Mesendoderm (in vitro differentiated cells): Measurements from ENCODE around the gene IKZF2.

Experiments used
- DNase-seq: peaks from one replicate; pipeline ENCODE4 v3.0.0; 2013
- H2AK5ac ChIP-seq: 2 replicates; pipeline ENCODE4 v1.6.1; 2013; ENCODE audit warnings: low read length, inconsistent platforms
- H2BK120ac ChIP-seq: 2 replicates; pipeline ENCODE4 v1.6.1; 2013; ENCODE audit warnings: low read depth, mild to moderate bottlenecking, low read length, moderate library complexity, mixed read lengths
- H2BK15ac ChIP-seq: replicated peaks from 2 replicates; pipeline ENCODE4 v1.6.1; 2013; ENCODE audit warnings: low read depth, mild to moderate bottlenecking, moderate library complexity
- H2BK5ac ChIP-seq: 2 replicates; pipeline ENCODE4 v1.6.1; 2013; ENCODE audit warnings: low read length, inconsistent platforms
- H3K18ac ChIP-seq: 2 replicates; pipeline ENCODE4 v1.6.1; 2013; ENCODE audit warnings: mild to moderate bottlenecking, low read length, mixed read lengths
- H3K23ac ChIP-seq: one replicate; pipeline ENCODE4 v1.6.1; 2013; ENCODE audit warnings: low read length
- H3K27ac ChIP-seq: 2 replicates; pipeline ENCODE4 v1.5.1; 2013; ENCODE audit warnings: low read depth, mild to moderate bottlenecking, inconsistent platforms, low read length, moderate library complexity
- H3K27me3 ChIP-seq: 2 replicates; pipeline ENCODE4 v1.6.1; 2013; ENCODE audit warnings: low read length, control low read depth, mild to moderate bottlenecking, inconsistent platforms; ENCODE audit not compliant: insufficient read depth, poor library complexity
- H3K36me3 ChIP-seq: 2 replicates; pipeline ENCODE4 v1.6.1; 2013; ENCODE audit warnings: low read length, inconsistent platforms; ENCODE audit not compliant: control insufficient read depth, insufficient read depth
- H3K4ac ChIP-seq: one replicate; pipeline ENCODE4 v1.6.1; 2013; ENCODE audit warnings: low read depth, mild to moderate bottlenecking, low read length, moderate library complexity
- H3K4me1 ChIP-seq: 2 replicates; pipeline ENCODE4 v1.6.1; 2013; ENCODE audit warnings: low read depth, low read length, inconsistent platforms; ENCODE audit not compliant: control insufficient read depth
- H3K4me2 ChIP-seq: 2 replicates; pipeline ENCODE4 v1.6.1; 2013; ENCODE audit warnings: low read length
- H3K4me3 ChIP-seq: 2 replicates; pipeline ENCODE4 v1.5.1; 2013; ENCODE audit warnings: mild to moderate bottlenecking, low read length
- H3K56ac ChIP-seq: one replicate; pipeline ENCODE4 v1.6.1; 2013; ENCODE audit warnings: low read length
- H3K79me1 ChIP-seq: 2 replicates; pipeline ENCODE4 v1.6.1; 2013; ENCODE audit warnings: low read length, inconsistent platforms
- H3K79me2 ChIP-seq: 2 replicates; pipeline ENCODE4 v1.6.1; 2013; ENCODE audit warnings: mild to moderate bottlenecking, low read length; ENCODE audit not compliant: control insufficient read depth, insufficient read depth
- H3K9ac ChIP-seq: 2 replicates; pipeline ENCODE4 v1.6.1; 2013; ENCODE audit warnings: low read length, inconsistent platforms
- H4K5ac ChIP-seq: one replicate; pipeline ENCODE4 v1.6.1; 2013; ENCODE audit warnings: low read length
- H4K8ac ChIP-seq: one replicate; pipeline ENCODE4 v1.6.1; 2013; ENCODE audit warnings: low read depth, mild to moderate bottlenecking, control low read depth, low read length, moderate library complexity
- WGBS: extraction: QIAGEN DNeasy Blood & Tissue Kit; methylation state at CpG from one replicate; pipeline ENCODE4 v1.1.7; 2013; ENCODE audit warnings: low lambda C conversion rate, missing lambda C conversion rate; ENCODE audit not compliant: insufficient coverage; ENCODE audit errors: extremely low coverage; 5-methylcytosine and 5-hydroxymethylcytosine counted together

IKZF2 gene

GRCh38 chr2:213090772-213091171 lies 60.6 kb downstream of the IKZF2 start:
- H2BK120ac ChIP-seq = no peak overlapping the region
- no peaks in the 10 kb centered on the region for H3K79me1 ChIP-seq
- H3K18ac ChIP-seq = no peak overlapping the region
- no CpG with 5 or more reads among the region's 3 CpGs for WGBS
- H3K23ac ChIP-seq = no peak overlapping the region
- H3K4me3 ChIP-seq = no peak overlapping the region
- no peak overlapping the region for H2BK5ac ChIP-seq
- H3K9ac ChIP-seq = no peak overlapping the region
- H3K36me3 ChIP-seq = no peaks in the 10 kb centered on the region
- no peak overlapping the region for H4K5ac ChIP-seq
- no peak overlapping the region for H3K27ac ChIP-seq
- H2AK5ac ChIP-seq = no peak overlapping the region
- no peak for DNase-seq
- H4K8ac ChIP-seq = no peak overlapping the region
- no peak overlapping the region for H3K56ac ChIP-seq
- H3K27me3 ChIP-seq = no peaks in the 10 kb centered on the region
- H3K79me2 ChIP-seq = no peaks in the 10 kb centered on the region
- H3K4me2 ChIP-seq = no peak overlapping the region
- H2BK15ac ChIP-seq = no peak overlapping the region
- H3K4ac ChIP-seq = no peak overlapping the region
- peaks cover 2% of the 10 kb centered on the region for H3K4me1 ChIP-seq

GRCh38 chr2:213089438-213089837 lies 62.0 kb downstream of the IKZF2 start:
- DNase-seq = no peak
- Histone ChIP-seq H4K5ac (no peak overlapping the region), H3K4ac (no peak overlapping the region), H3K27ac (no peak overlapping the region), H3K4me2 (no peak overlapping the region), H3K36me3 (no peaks in the 10 kb centered on the region), H2AK5ac (no peak overlapping the region), H2BK5ac (no peak overlapping the region), H3K79me1 (no peaks in the 10 kb centered on the region), H3K9ac (no peak overlapping the region), H2BK120ac (no peak overlapping the region), H3K23ac (no peak overlapping the region), H3K27me3 (no peaks in the 10 kb centered on the region), H3K56ac (no peak overlapping the region), H3K18ac (no peak overlapping the region), H3K79me2 (no peaks in the 10 kb centered on the region), H4K8ac (no peak overlapping the region), H3K4me1 (peaks cover 2% of the 10 kb centered on the region), H3K4me3 (no peak overlapping the region), H2BK15ac (no peak overlapping the region)
- WGBS = no CpG with 5 or more reads among the region's 1 CpG

GRCh38 chr2:213087040-213087439 lies 64.4 kb downstream of the IKZF2 start:
- Histone ChIP-seq H3K18ac (no peak overlapping the region), H2BK15ac (no peak overlapping the region), H2BK120ac (no peak overlapping the region), H3K27ac (no peak overlapping the region), H3K79me1 (no peaks in the 10 kb centered on the region), H3K23ac (no peak overlapping the region), H3K27me3 (no peaks in the 10 kb centered on the region), H4K5ac (no peak overlapping the region), H3K79me2 (no peaks in the 10 kb centered on the region), H3K9ac (no peak overlapping the region), H3K4ac (no peak overlapping the region), H2AK5ac (no peak overlapping the region), H3K4me1 (peaks cover 2% of the 10 kb centered on the region), H3K56ac (no peak overlapping the region), H4K8ac (no peak overlapping the region), H3K4me2 (no peak overlapping the region), H3K36me3 (no peaks in the 10 kb centered on the region), H3K4me3 (no peak overlapping the region), H2BK5ac (no peak overlapping the region)
- 100% methylated on average over 2 of the region's 3 CpGs for WGBS
- no peak for DNase-seq

GRCh38 chr2:213086571-213086970 lies 64.8 kb downstream of the IKZF2 start:
- Histone ChIP-seq H3K27ac (no peak overlapping the region), H3K36me3 (no peaks in the 10 kb centered on the region), H2BK120ac (no peak overlapping the region), H3K9ac (no peak overlapping the region), H3K56ac (no peak overlapping the region), H4K5ac (no peak overlapping the region), H3K79me1 (no peaks in the 10 kb centered on the region), H3K27me3 (no peaks in the 10 kb centered on the region), H3K4ac (no peak overlapping the region), H2AK5ac (no peak overlapping the region), H3K18ac (no peak overlapping the region), H2BK5ac (no peak overlapping the region), H3K4me3 (no peak overlapping the region), H3K79me2 (no peaks in the 10 kb centered on the region), H3K23ac (no peak overlapping the region), H3K4me1 (peaks cover 2% of the 10 kb centered on the region), H2BK15ac (no peak overlapping the region), H4K8ac (no peak overlapping the region), H3K4me2 (no peak overlapping the region)
- WGBS = no CpG with 5 or more reads among the region's 2 CpGs
- peak; percentile 88 for DNase-seq

GRCh38 chr2:213086050-213086449 lies 65.4 kb downstream of the IKZF2 start:
- Histone ChIP-seq H3K18ac (no peak overlapping the region), H3K79me2 (no peaks in the 10 kb centered on the region), H2AK5ac (no peak overlapping the region), H3K56ac (no peak overlapping the region), H2BK120ac (no peak overlapping the region), H3K23ac (no peak overlapping the region), H3K9ac (no peak overlapping the region), H4K8ac (no peak overlapping the region), H3K4me3 (no peak overlapping the region), H3K36me3 (no peaks in the 10 kb centered on the region), H3K79me1 (no peaks in the 10 kb centered on the region), H3K4me1 (peaks cover 2% of the 10 kb centered on the region), H3K4ac (no peak overlapping the region), H3K27ac (no peak overlapping the region), H3K4me2 (no peak overlapping the region), H4K5ac (no peak overlapping the region), H3K27me3 (no peaks in the 10 kb centered on the region), H2BK5ac (no peak overlapping the region), H2BK15ac (no peak overlapping the region)
- peak; percentile 37 for DNase-seq

GRCh38 chr2:213085538-213085937 lies 65.9 kb downstream of the IKZF2 start:
- WGBS = no CpG with 5 or more reads among the region's 4 CpGs
- H3K4me2 ChIP-seq = no peak overlapping the region

More at GRCh38 chr2:213085538-213085937, 65.9 kb downstream of the IKZF2 start:
- H4K5ac ChIP-seq = no peak overlapping the region
- no peaks in the 10 kb centered on the region for H3K79me1 ChIP-seq
- H3K23ac ChIP-seq = no peak overlapping the region
- no peak overlapping the region for H2BK5ac ChIP-seq
- H3K36me3 ChIP-seq = no peaks in the 10 kb centered on the region
- no peak overlapping the region for H2AK5ac ChIP-seq
- no peak for DNase-seq
- no peak overlapping the region for H3K27ac ChIP-seq
- H3K4me1 ChIP-seq = peaks cover 2% of the 10 kb centered on the region
- no peak overlapping the region for H3K18ac ChIP-seq
- H3K4ac ChIP-seq = no peak overlapping the region
- H3K9ac ChIP-seq = no peak overlapping the region
- H3K56ac ChIP-seq = no peak overlapping the region
- H4K8ac ChIP-seq = no peak overlapping the region
- no peaks in the 10 kb centered on the region for H3K27me3 ChIP-seq
- H3K79me2 ChIP-seq = no peaks in the 10 kb centered on the region
- no peak overlapping the region for H3K4me3 ChIP-seq
- H2BK15ac ChIP-seq = no peak overlapping the region
- no peak overlapping the region for H2BK120ac ChIP-seq
